K562 (cell line): ENCODE measurements around the gene PDLIM5. TPM values are rescaled to one million over a fixed set of nuclear protein-coding genes. Genes with fewer than 3 reads are reported as not detected.

ENCODE experiments used
- ATAC-seq: fragments of 200-7000 bp; cut with Tn5 transposase; 3 replicates; pipeline ENCODE4 v1.9.1; 2020; ENCODE audit warnings: moderate library complexity
- BruUV-seq: library from RNA; stranded (reverse); fragments of 400-500 nt; replicated peaks from 2 replicates; lab custom pipeline; 2021; lab: Mats Ljungman, UMichigan
- CTCF ChIA-PET: fragments of 300-600 bp; formaldehyde crosslinking; extraction: SDS; loops from one replicate; lab custom pipeline; 2021; ENCODE audit warnings: low intra/inter-chr PET ratio; lab: Yijun Ruan, JAX
- POLR2A ChIA-PET: fragments of 300-600, 350-650 bp; sonication (Branson Sonifier 250); formaldehyde crosslinking; extraction: SDS; loops from one replicate; lab custom pipeline; 2021; ENCODE audit warnings: antibody characterized with exemption, inconsistent platforms; lab: Yijun Ruan, JAX
- DNase-seq, 4 experiments: peaks; one replicate each; pipeline versions ENCODE4 v3.0.0 to v3.0.0-alpha.2; 2011 to 2018; ENCODE audit warnings: low spot score in 3 of 4, mixed read lengths in 3 of 4; ENCODE audit errors: extremely low read depth in 1 of 4
- FAIRE-seq: peaks from 2 replicates; lab custom pipeline; 2011; peaks lifted over from hg19 to GRCh38; lab: Jason Lieb, UNC
- H2AFZ ChIP-seq: 2 replicates; pipeline ENCODE4 v1.6.0; 2011; ENCODE audit warnings: low read depth, low read length, control low read depth, inconsistent platforms
- H3K27ac ChIP-seq: fragments of 200-600 bp; 3 replicates; pipeline ENCODE4 v1.8.0; 2011; ENCODE audit warnings: low read depth, mild to moderate bottlenecking, control low read depth, inconsistent platforms, low read length, moderate library complexity, mixed read lengths; ENCODE audit errors: extremely low read depth
- H3K27me3 ChIP-seq, 2 experiments: fragments of 300-600 bp in 1 of 2; 2 replicates in 1 of 2; 3 replicates in 1 of 2; pipeline versions ENCODE4 v1.6.0 to v1.8.0; 2011; ENCODE audit warnings: inconsistent platforms in 2 of 2, low read length in 2 of 2, mild to moderate bottlenecking in 1 of 2, mixed read lengths in 1 of 2, moderate library complexity in 1 of 2; ENCODE audit not compliant: control insufficient read depth in 2 of 2, insufficient read depth in 2 of 2
- H3K36me3 ChIP-seq: fragments of 300-600 bp; 3 replicates; pipeline ENCODE4 v1.8.0; 2011; ENCODE audit warnings: mild to moderate bottlenecking, low read length, inconsistent platforms; ENCODE audit not compliant: control insufficient read depth, insufficient read depth
- H3K4me1 ChIP-seq, 2 experiments: fragments of 200-600 bp in 1 of 2; replicated peaks in 1 of 2; 2 replicates in 1 of 2; 3 replicates in 1 of 2; pipeline versions ENCODE4 v1.5.1 to v1.8.0; 2011; ENCODE audit warnings: inconsistent platforms in 2 of 2, low read length in 2 of 2, mild to moderate bottlenecking in 1 of 2, mixed read lengths in 1 of 2, moderate library complexity in 1 of 2; ENCODE audit not compliant: control insufficient read depth in 2 of 2, insufficient read depth in 2 of 2
- H3K4me2 ChIP-seq: 2 replicates; pipeline ENCODE4 v1.6.1; 2011; ENCODE audit warnings: low read length, control low read depth, inconsistent platforms, mixed read lengths; ENCODE audit not compliant: insufficient read depth
- H3K4me3 ChIP-seq: fragments of 200-600 bp; sonication (generic), shearing (Covaris generic); 2 replicates; pipeline ENCODE4 v1.5.1; 2016; ENCODE audit warnings: control low read depth, inconsistent platforms
- H3K79me2 ChIP-seq: fragments of 200-600 bp; 3 replicates; pipeline ENCODE4 v1.8.0; 2011; ENCODE audit warnings: low read length, inconsistent platforms; ENCODE audit not compliant: control insufficient read depth, insufficient read depth
- H3K9ac ChIP-seq, 2 experiments: 2 replicates each; pipeline versions ENCODE4 v1.6.0 to v1.6.1; 2011; ENCODE audit warnings: low read depth in 2 of 2, low read length in 2 of 2, control low read depth in 1 of 2, inconsistent platforms in 1 of 2, mild to moderate bottlenecking in 1 of 2, mixed read lengths in 1 of 2; ENCODE audit not compliant: insufficient read depth in 1 of 2
- H3K9me1 ChIP-seq: one replicate; pipeline ENCODE4 v1.6.0; 2011; ENCODE audit warnings: inconsistent platforms, mild to moderate bottlenecking, low read length, moderate library complexity; ENCODE audit not compliant: control insufficient read depth, insufficient read depth
- H3K9me3 ChIP-seq: replicated peaks from 2 replicates; pipeline ENCODE4 v1.5.1; 2011; ENCODE audit warnings: low read depth, low read length, inconsistent platforms; ENCODE audit not compliant: control insufficient read depth, insufficient read depth
- H4K20me1 ChIP-seq: replicated peaks from 2 replicates; pipeline ENCODE4 v1.6.1; 2011; ENCODE audit warnings: low read length, inconsistent platforms, mixed read lengths; ENCODE audit not compliant: control insufficient read depth, insufficient read depth
- AFF4 ChIP-seq: sonication (generic); formaldehyde crosslinking; IDR thresholded peaks from 2 replicates; pipeline ENCODE4 v1.8.0; 2023; ENCODE audit warnings: mild to moderate bottlenecking, missing genetic modification reagents
- BMI1 ChIP-seq: fragments of 150-350 bp; IDR thresholded peaks from 2 replicates; pipeline ENCODE4 v1.6.1; 2014; ENCODE audit warnings: low read length
- BRF1 ChIP-seq: IDR thresholded peaks from 3 replicates; pipeline ENCODE4 v1.6.1; 2011; ENCODE audit warnings: borderline replicate concordance, mild to moderate bottlenecking; ENCODE audit not compliant: insufficient read length; ENCODE audit errors: extremely low read depth
- CBX5 ChIP-seq: IDR thresholded peaks from 2 replicates; pipeline ENCODE4 v1.6.1; 2014; ENCODE audit warnings: low read depth, borderline replicate concordance
- CCAR2 ChIP-seq: fragments of 200-400 bp; formaldehyde crosslinking; IDR thresholded peaks from 2 replicates; pipeline ENCODE4 v1.6.1; 2017; ENCODE audit warnings: mild to moderate bottlenecking, low read depth, low read length
- GABPA ChIP-seq: fragments of 200-800 bp; sonication (Bioruptor generic); conservative IDR thresholded peaks from 2 replicates; pipeline ENCODE4 v1.6.1; 2016; ENCODE audit warnings: low read depth, missing genetic modification characterization, missing compliant biosample characterization
- HMG20B ChIP-seq: fragments of 250-450 bp; sonication (Bioruptor Pico); IDR thresholded peaks from 2 replicates; pipeline ENCODE4 v1.5.0; 2021; ENCODE audit warnings: mild to moderate bottlenecking
- HNRNPLL ChIP-seq: fragments of 200-400 bp; formaldehyde crosslinking; IDR thresholded peaks from 2 replicates; pipeline ENCODE4 v1.6.1; 2017; ENCODE audit warnings: low read length, low read depth, mild to moderate bottlenecking; ENCODE audit not compliant: poor library complexity, severe bottlenecking
- MEIS2 ChIP-seq: fragments of 450-650 bp; IDR thresholded peaks from 2 replicates; pipeline ENCODE4 v1.6.1; 2014; ENCODE audit warnings: mild to moderate bottlenecking; ENCODE audit not compliant: partially characterized antibody
- PRMT5 ChIP-seq: sonication (generic); formaldehyde crosslinking; IDR thresholded peaks from 2 replicates; pipeline ENCODE4 v1.5.0; 2020; ENCODE audit warnings: missing genetic modification reagents
- ZFPM2 ChIP-seq: fragments of 250-450 bp; sonication (Bioruptor Pico); IDR thresholded peaks from 2 replicates; pipeline ENCODE4 v1.5.1; 2022; ENCODE audit warnings: mild to moderate bottlenecking
- ZNF644 ChIP-seq: fragments of 200-800 bp; sonication (Bioruptor generic); IDR thresholded peaks from 2 replicates; pipeline ENCODE4 v1.6.1; 2016; ENCODE audit warnings: low read depth, missing genetic modification characterization, missing compliant biosample characterization
- WGBS: fragments of 100-300 bp; shearing (Covaris generic); methylation state at CpG from one replicate; pipeline ENCODE4 v1.1.6; 2016; ENCODE audit warnings: low coverage, mixed read lengths; ENCODE audit not compliant: insufficient coverage; ENCODE audit errors: missing lambda C conversion rate; 5-methylcytosine and 5-hydroxymethylcytosine counted together
- in situ Hi-C: fragments of 300-500 bp; cut with MboI; formaldehyde crosslinking; loops from 4 replicates; pipeline ENCODE4 v1.15.0; 2018; ENCODE audit warnings: inconsistent platforms, mixed read lengths
- intact Hi-C: fragments of 100-400 bp; cut with micrococcal nuclease; formaldehyde crosslinking; loops from 2 replicates; pipeline ENCODE4 v1.14.2; 2022
- polyA plus RNA-seq, 8 experiments: library from polyadenylated mRNA; depleted of rRNA in 4 of 8; stranded (reverse) in 5 of 8; unstranded in 3 of 8; fragments of >200 nt; fragmentation: Nextera tagmentation in 2 of 8; fragmentation: Illumina TruSeq in 1 of 8; extraction: Ambion mirVana in 2 of 8; extraction: Trizol in 1 of 8; gene quantifications; 2 replicates each; pipeline versions ENCODE4 v1.2.1 to v1.2.3, GENCODE V29; 2011 to 2014; ENCODE audit warnings: inconsistent platforms in 1 of 8, missing spikeins in 1 of 8
- total RNA-seq, 7 experiments: library from RNA; depleted of rRNA in 6 of 7; stranded (reverse); fragments of >200 nt in 6 of 7; fragmentation: Illumina TruSeq in 2 of 7; extraction: Trizol in 2 of 7; gene quantifications; 2 replicates each; pipeline versions ENCODE4 v1.2.1 to v1.2.3, GENCODE V29; 2011 to 2021; ENCODE audit warnings: low replicate concordance in 1 of 7
- TF ChIP-seq, protein P1 (sequence below): fragments of 250-450 bp; sonication (Bioruptor Pico); IDR thresholded peaks from 2 replicates; pipeline ENCODE4 v1.5.0; 2020; ENCODE audit warnings: mild to moderate bottlenecking
- TF ChIP-seq, protein P2 (sequence below): fragments of 450-650 bp; IDR thresholded peaks from 2 replicates; pipeline ENCODE4 v1.7.0; 2016; ENCODE audit warnings: borderline replicate concordance

PDLIM5 gene
- total and polyA plus RNA-seq, 9 of the 15 experiments (the other 6 are each of a cell fraction or from before 2014, with no cell fraction given) = 36.9 to 127 (median 62.5) TPM

DNA sequence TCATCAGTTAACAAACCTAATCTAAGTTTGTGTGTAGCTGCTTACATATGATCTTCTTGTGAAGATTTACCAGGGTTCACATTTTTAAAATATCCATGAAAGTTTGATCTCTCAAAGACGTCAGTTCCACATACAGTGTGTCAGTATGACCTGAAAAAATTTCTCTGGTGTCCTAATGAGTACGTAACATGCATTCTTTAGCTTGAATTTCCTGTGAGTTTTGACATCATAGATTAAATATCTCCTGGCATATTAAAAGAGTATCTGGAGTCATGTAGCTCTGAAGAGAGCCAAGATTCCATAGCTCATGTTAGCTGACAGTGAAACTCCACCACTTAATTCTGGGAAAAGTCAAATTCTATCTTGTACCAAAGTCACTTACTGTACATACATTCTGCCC lies 43.9 kb upstream of the PDLIM5 start:
- ATAC-seq = no peak; the same call in 2 of the 3 replicates
- POLR2A ChIA-PET = no interaction called here
- no peak for TF ChIP-seq MEIS2
- TF ChIP-seq, protein P1, sequence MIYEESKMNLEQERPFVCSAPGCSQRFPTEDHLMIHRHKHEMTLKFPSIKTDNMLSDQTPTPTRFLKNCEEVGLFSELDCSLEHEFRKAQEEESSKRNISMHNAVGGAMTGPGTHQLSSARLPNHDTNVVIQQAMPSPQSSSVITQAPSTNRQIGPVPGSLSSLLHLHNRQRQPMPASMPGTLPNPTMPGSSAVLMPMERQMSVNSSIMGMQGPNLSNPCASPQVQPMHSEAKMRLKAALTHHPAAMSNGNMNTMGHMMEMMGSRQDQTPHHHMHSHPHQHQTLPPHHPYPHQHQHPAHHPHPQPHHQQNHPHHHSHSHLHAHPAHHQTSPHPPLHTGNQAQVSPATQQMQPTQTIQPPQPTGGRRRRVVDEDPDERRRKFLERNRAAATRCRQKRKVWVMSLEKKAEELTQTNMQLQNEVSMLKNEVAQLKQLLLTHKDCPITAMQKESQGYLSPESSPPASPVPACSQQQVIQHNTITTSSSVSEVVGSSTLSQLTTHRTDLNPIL (CRISPR knock-in tag) = no peak
- no peak for TF ChIP-seq HNRNPLL
- TF ChIP-seq AFF4 (CRISPR knock-in tag) = no peak
- no peak for TF ChIP-seq CCAR2
- TF ChIP-seq HMG20B = no peak
- no peak for TF ChIP-seq GABPA
- TF ChIP-seq BMI1 = no peak
- TF ChIP-seq PRMT5 (CRISPR knock-in tag) = no peak
- TF ChIP-seq ZNF644 (tag) = no peak
- TF ChIP-seq, protein P2, sequence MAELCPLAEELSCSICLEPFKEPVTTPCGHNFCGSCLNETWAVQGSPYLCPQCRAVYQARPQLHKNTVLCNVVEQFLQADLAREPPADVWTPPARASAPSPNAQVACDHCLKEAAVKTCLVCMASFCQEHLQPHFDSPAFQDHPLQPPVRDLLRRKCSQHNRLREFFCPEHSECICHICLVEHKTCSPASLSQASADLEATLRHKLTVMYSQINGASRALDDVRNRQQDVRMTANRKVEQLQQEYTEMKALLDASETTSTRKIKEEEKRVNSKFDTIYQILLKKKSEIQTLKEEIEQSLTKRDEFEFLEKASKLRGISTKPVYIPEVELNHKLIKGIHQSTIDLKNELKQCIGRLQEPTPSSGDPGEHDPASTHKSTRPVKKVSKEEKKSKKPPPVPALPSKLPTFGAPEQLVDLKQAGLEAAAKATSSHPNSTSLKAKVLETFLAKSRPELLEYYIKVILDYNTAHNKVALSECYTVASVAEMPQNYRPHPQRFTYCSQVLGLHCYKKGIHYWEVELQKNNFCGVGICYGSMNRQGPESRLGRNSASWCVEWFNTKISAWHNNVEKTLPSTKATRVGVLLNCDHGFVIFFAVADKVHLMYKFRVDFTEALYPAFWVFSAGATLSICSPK = no peak
- TF ChIP-seq CBX5 = no peak
- no peak for TF ChIP-seq ZFPM2 (CRISPR knock-in tag)
- no peak for TF ChIP-seq BRF1

More for the DNA sequence above, 43.9 kb upstream of the PDLIM5 start:
- Histone ChIP-seq H3K9ac (no peak overlapping the region; a peak in 1 of 4 replicates), H3K27me3 (no peaks in the 10 kb centered on the region), H3K27ac (no peak overlapping the region; the same call in 2 of the 3 replicates), H3K9me3 (no peaks in the 10 kb centered on the region), H3K79me2 (no peaks in the 10 kb centered on the region), H3K4me2 (no peak overlapping the region), H3K36me3 (no peaks in the 10 kb centered on the region), H3K4me1 (peaks cover 4 to 18% of the 10 kb centered on the region in 2 experiments; a peak in 2 of 5 replicates), H3K9me1 (no peaks in the 10 kb centered on the region), H3K4me3 (no peak overlapping the region), H2AFZ (peak overlapping the region; percentile 64), H4K20me1 (no peaks in the 10 kb centered on the region)
- intact Hi-C loops = loop anchor here (1.0 to 5.0 kb wide), 2 partner anchors 76 to 126 kb away; no protein-coding TSS in a partner anchor
- CTCF ChIA-PET = interaction anchor here (2.2 kb wide), 1 partner anchor 188 kb away, joined by 14 read pairs; no protein-coding TSS in a partner anchor
- 53% methylated on average over 2 of the region's 2 CpGs for WGBS
- BruUV-seq = no TSS peak
- FAIRE-seq = no peak
- in situ Hi-C loops = no loop called here
- no peak for DNase-seq
